K562 (cell line): ENCODE data around the gene CCDC194.

Experiments
- ADNP ChIP-seq: fragments of 200-800 bp; sonication (Bioruptor generic); IDR thresholded peaks from 2 replicates; pipeline ENCODE4 v1.6.1; 2016; ENCODE audit warnings: missing genetic modification characterization, missing compliant biosample characterization
- DPF2 ChIP-seq: fragments of 450-650 bp; IDR thresholded peaks from 2 replicates; pipeline ENCODE4 v1.6.1; 2016
- LARP7 ChIP-seq: fragments of 450-650 bp; IDR thresholded peaks from 2 replicates; pipeline ENCODE4 v1.6.1; 2016
- RAD21 ChIP-seq, 2 experiments: fragments of 250-450 bp in 1 of 2; fragments of 450-650 bp in 1 of 2; sonication (Bioruptor Pico) in 1 of 2; formaldehyde crosslinking in 1 of 2; IDR thresholded peaks in 1 of 2; conservative IDR thresholded peaks in 1 of 2; 2 replicates each; pipeline versions ENCODE4 v1.4.0 to v1.8.0; 2020 to 2022; ENCODE audit warnings: mild to moderate bottlenecking in 2 of 2, moderate library complexity in 1 of 2
- SMC3 ChIP-seq: conservative IDR thresholded peaks from 2 replicates; pipeline ENCODE4 v1.6.1; 2011; ENCODE audit warnings: low read depth, low read length, improper control_type of control experiment; ENCODE audit not compliant: insufficient read depth
- XRCC5 ChIP-seq: fragments of 200-400 bp; formaldehyde crosslinking; IDR thresholded peaks from 2 replicates; pipeline ENCODE4 v1.6.1; 2017; ENCODE audit warnings: low read depth, mild to moderate bottlenecking, low read length
- TF ChIP-seq, protein P1 (sequence below): fragments of 450-650 bp; IDR thresholded peaks from 2 replicates; pipeline ENCODE4 v1.6.1; 2016; ENCODE audit warnings: missing biosample characterization, missing genetic modification characterization

DNA sequence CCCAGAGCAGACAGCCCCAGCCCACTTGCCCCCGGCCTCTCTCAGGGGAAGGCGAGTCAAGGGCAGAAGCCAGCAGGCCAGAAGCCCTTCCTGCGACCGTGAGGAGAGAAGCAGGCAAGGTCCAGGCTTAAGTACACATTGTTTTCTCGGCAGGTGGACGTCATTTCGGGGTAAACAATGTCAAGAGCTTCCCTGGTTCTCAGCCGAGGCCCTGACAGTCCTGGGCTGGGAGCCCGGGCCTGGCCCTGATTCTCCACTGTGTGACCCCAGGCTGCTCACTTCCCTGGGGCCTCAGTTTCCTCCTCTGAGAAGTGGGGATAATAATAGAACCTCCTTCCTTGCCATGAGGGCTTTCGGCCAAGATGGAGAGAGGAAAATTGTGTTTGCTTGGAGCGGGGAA is 36.3 kb downstream of the CCDC194 start:
- TF ChIP-seq, protein P1, sequence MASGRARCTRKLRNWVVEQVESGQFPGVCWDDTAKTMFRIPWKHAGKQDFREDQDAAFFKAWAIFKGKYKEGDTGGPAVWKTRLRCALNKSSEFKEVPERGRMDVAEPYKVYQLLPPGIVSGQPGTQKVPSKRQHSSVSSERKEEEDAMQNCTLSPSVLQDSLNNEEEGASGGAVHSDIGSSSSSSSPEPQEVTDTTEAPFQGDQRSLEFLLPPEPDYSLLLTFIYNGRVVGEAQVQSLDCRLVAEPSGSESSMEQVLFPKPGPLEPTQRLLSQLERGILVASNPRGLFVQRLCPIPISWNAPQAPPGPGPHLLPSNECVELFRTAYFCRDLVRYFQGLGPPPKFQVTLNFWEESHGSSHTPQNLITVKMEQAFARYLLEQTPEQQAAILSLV: no peak
- TF ChIP-seq SMC3 (no peak), DPF2 (no peak), XRCC5 (no peak), RAD21 (CRISPR knock-in tag; conservative IDR thresholded peaks at IDR 0.05 in 1 of 2, IDR thresholded peaks at IDR 0.05 in 1 of 2) (no peak), ADNP (tag) (no peak), LARP7 (no peak)
